A549 (cell line): ENCODE results near the gene SPPL3. TPM values are rescaled to one million over a fixed set of nuclear protein-coding genes. Genes with fewer than 3 reads are reported as not detected.

ENCODE experiments used
- ATAC-seq, 2 experiments: fragments of 200-7000 bp in 1 of 2; fragments of >200 bp in 1 of 2; cut with Nextera tagmentation in 1 of 2; cut with Tn5 transposase in 1 of 2; 3 replicates each; pipeline versions ENCODE4 v1.8.0 to v1.9.1; 2018 to 2020; ENCODE audit warnings: mild to moderate bottlenecking in 1 of 2, moderate library complexity in 1 of 2
- CTCF ChIA-PET: fragments of 300-600 bp; sonication (Branson Sonifier 250); formaldehyde crosslinking; extraction: SDS; loops from one replicate; lab custom pipeline; 2021; ENCODE audit warnings: antibody characterized with exemption, inconsistent platforms; lab: Yijun Ruan, JAX
- POLR2A ChIA-PET: fragments of 350-600 bp; formaldehyde crosslinking; extraction: SDS; loops from one replicate; lab custom pipeline; 2021; ENCODE audit warnings: antibody characterized with exemption, inconsistent platforms; lab: Yijun Ruan, JAX
- DNase-seq, 2 experiments: peaks; one replicate each; pipeline versions ENCODE4 v3.0.0 to v3.0.0-alpha.2; 2011 to 2016; ENCODE audit warnings: low read depth in 1 of 2, low spot score in 1 of 2
- FAIRE-seq: peaks from 2 replicates; lab custom pipeline; 2011; peaks lifted over from hg19 to GRCh38; lab: Jason Lieb, UNC
- H3K27ac ChIP-seq, 2 experiments: fragments of >200 bp; sonication (Bioruptor Twin); formaldehyde crosslinking; 3 replicates each; pipeline ENCODE4 v1.5.1; 2016 to 2017
- H3K4me1 ChIP-seq: fragments of >200 bp; sonication (Bioruptor Twin); formaldehyde crosslinking; 3 replicates; pipeline ENCODE4 v1.6.1; 2016
- H3K4me2 ChIP-seq: fragments of >200 bp; sonication (Bioruptor Twin); formaldehyde crosslinking; 3 replicates; pipeline ENCODE4 v1.6.1; 2016
- H3K4me3 ChIP-seq: fragments of >200 bp; sonication (Bioruptor Twin); formaldehyde crosslinking; 3 replicates; pipeline ENCODE4 v1.5.1; 2016
- H3K9me3 ChIP-seq: fragments of >200 bp; sonication (Bioruptor Twin); formaldehyde crosslinking; 3 replicates; pipeline ENCODE4 v1.6.1; 2016
- BHLHE40 ChIP-seq: IDR thresholded peaks from 2 replicates; pipeline ENCODE4 v1.6.1; 2012; ENCODE audit warnings: low read depth, low read length, inconsistent platforms
- CBX2 ChIP-seq: fragments of 200-600 bp; sonication (generic); IDR thresholded peaks from 2 replicates; pipeline ENCODE4 v1.6.1; 2016; ENCODE audit warnings: low read depth, mild to moderate bottlenecking, borderline replicate concordance
- CHD4 ChIP-seq: fragments of 200-600 bp; sonication (generic); IDR thresholded peaks from 2 replicates; pipeline ENCODE4 v1.6.1; 2016; ENCODE audit warnings: antibody characterized with exemption, mild to moderate bottlenecking, borderline replicate concordance
- EHMT2 ChIP-seq: fragments of 200-600 bp; sonication (generic); IDR thresholded peaks from 2 replicates; pipeline ENCODE4 v1.6.1; 2016; ENCODE audit warnings: antibody characterized with exemption, low read depth, mild to moderate bottlenecking, moderate library complexity
- FOSB ChIP-seq: fragments of 250-450 bp; sonication (Bioruptor Pico); IDR thresholded peaks from 2 replicates; pipeline ENCODE4 v1.5.0; 2020; ENCODE audit warnings: mild to moderate bottlenecking, moderate library complexity
- FOSL2 ChIP-seq, 2 experiments: fragments of 450-650 bp in 1 of 2; fragments of >200 bp in 1 of 2; sonication (Bioruptor Twin) in 1 of 2; formaldehyde crosslinking; IDR thresholded peaks; 2 replicates each; pipeline versions ENCODE4 v1.5.0 to v1.6.1; 2016 to 2020; ENCODE audit warnings: mild to moderate bottlenecking in 1 of 2, moderate library complexity in 1 of 2
- FOXS1 ChIP-seq: fragments of 250-450 bp; sonication (Bioruptor Pico); IDR thresholded peaks from 2 replicates; pipeline ENCODE4 v1.5.0; 2020; ENCODE audit warnings: mild to moderate bottlenecking, moderate library complexity
- GATA3 ChIP-seq: IDR thresholded peaks from 2 replicates; pipeline ENCODE4 v1.6.1; 2012; ENCODE audit warnings: borderline replicate concordance
- HOXB5 ChIP-seq: fragments of 250-450 bp; sonication (Bioruptor Pico); IDR thresholded peaks from 2 replicates; pipeline ENCODE4 v1.5.0; 2020; ENCODE audit warnings: mild to moderate bottlenecking, moderate library complexity
- JUN ChIP-seq, 2 experiments: fragments of >200 bp; sonication (Bioruptor Twin); formaldehyde crosslinking; IDR thresholded peaks; 2 replicates in 1 of 2; 3 replicates in 1 of 2; pipeline ENCODE4 v1.6.1; 2016 to 2017
- JUNB ChIP-seq: fragments of >200 bp; sonication (Bioruptor Twin); formaldehyde crosslinking; IDR thresholded peaks from 2 replicates; pipeline ENCODE4 v1.6.1; 2016
- KDM1A ChIP-seq: fragments of 200-600 bp; sonication (generic); IDR thresholded peaks from 2 replicates; pipeline ENCODE4 v1.6.1; 2016; ENCODE audit warnings: low read depth, mild to moderate bottlenecking
- MAFK ChIP-seq: fragments of 450-650 bp; IDR thresholded peaks from 2 replicates; pipeline ENCODE4 v1.6.1; 2014; ENCODE audit not compliant: partially characterized antibody
- MAZ ChIP-seq: fragments of 150-350 bp; IDR thresholded peaks from 2 replicates; pipeline ENCODE4 v1.6.1; 2014; ENCODE audit warnings: antibody characterized with exemption, low read depth, low read length, borderline replicate concordance
- MYC ChIP-seq: IDR thresholded peaks from 2 replicates; pipeline ENCODE4 v1.6.1; 2012; ENCODE audit warnings: mild to moderate bottlenecking, inconsistent platforms, low read length, improper control_type of control experiment, borderline replicate concordance
- NFE2L2 ChIP-seq: fragments of 150-350 bp; conservative IDR thresholded peaks from 2 replicates; pipeline ENCODE4 v1.6.1; 2014; ENCODE audit warnings: low read length
- NPAS2 ChIP-seq: fragments of 250-450 bp; sonication (Bioruptor Pico); IDR thresholded peaks from 2 replicates; pipeline ENCODE4 v1.8.0; 2022; ENCODE audit warnings: mild to moderate bottlenecking, moderate library complexity, borderline replicate concordance
- NR3C1 ChIP-seq: fragments of >200 bp; sonication (Bioruptor Twin); formaldehyde crosslinking; IDR thresholded peaks from 3 replicates; pipeline ENCODE4 v1.6.1; 2017
- PHF8 ChIP-seq: fragments of 200-600 bp; sonication (generic); IDR thresholded peaks from 2 replicates; pipeline ENCODE4 v1.6.1; 2016; ENCODE audit warnings: low read depth, mild to moderate bottlenecking, antibody characterized with exemption, moderate library complexity, borderline replicate concordance
- POLR2A ChIP-seq: IDR thresholded peaks from 2 replicates; pipeline ENCODE4 v1.6.1; 2012; ENCODE audit warnings: mild to moderate bottlenecking, low read length
- RAD21 ChIP-seq, 2 experiments: fragments of >200 bp in 1 of 2; sonication (Bioruptor Twin) in 1 of 2; formaldehyde crosslinking in 1 of 2; IDR thresholded peaks in 1 of 2; conservative IDR thresholded peaks in 1 of 2; 2 replicates in 1 of 2; 3 replicates in 1 of 2; pipeline ENCODE4 v1.6.1; 2012 to 2018; ENCODE audit warnings: inconsistent platforms in 1 of 2
- RNF2 ChIP-seq: fragments of 200-600 bp; sonication (generic); IDR thresholded peaks from 2 replicates; pipeline ENCODE4 v1.6.1; 2016; ENCODE audit warnings: low read depth, mild to moderate bottlenecking, antibody characterized with exemption, moderate library complexity, borderline replicate concordance
- SMC3 ChIP-seq: fragments of >200 bp; sonication (Bioruptor Twin); formaldehyde crosslinking; IDR thresholded peaks from 3 replicates; pipeline ENCODE4 v1.6.1; 2018; ENCODE audit warnings: inconsistent platforms
- TFCP2L1 ChIP-seq: fragments of 250-450 bp; sonication (Bioruptor Pico); IDR thresholded peaks from 2 replicates; pipeline ENCODE4 v1.5.0; 2021; ENCODE audit warnings: mild to moderate bottlenecking
- ZNF302 ChIP-seq: fragments of 250-450 bp; sonication (Bioruptor Pico); IDR thresholded peaks from 2 replicates; pipeline ENCODE4 v1.9.0; 2021; ENCODE audit warnings: inconsistent platforms, mild to moderate bottlenecking, moderate library complexity
- WGBS: methylation state at CpG from one replicate; pipeline ENCODE4 v1.1.6; 2017; ENCODE audit errors: missing lambda C conversion rate; 5-methylcytosine and 5-hydroxymethylcytosine counted together
- polyA plus RNA-seq, 4 experiments: library from polyadenylated mRNA; depleted of rRNA in 3 of 4; stranded (reverse); fragments of >200 nt; fragmentation: RNase III in 1 of 4; extraction: RNeasy Plus Mini Kit Qiagen cat#74134 plus additional on column Dnase treatment in 1 of 4; gene quantifications; 2 replicates in 3 of 4; 3 replicates in 1 of 4; pipeline ENCODE4 v1.2.3, GENCODE V29; 2011 to 2017
- TF ChIP-seq, protein P1 (sequence below): IDR thresholded peaks from 2 replicates; pipeline ENCODE4 v1.6.1; 2012

SPPL3 gene
- polyA plus RNA-seq, 2 of the 4 experiments (the other 2 are of a cell fraction): 25.0 to 26.6 TPM

DNA sequence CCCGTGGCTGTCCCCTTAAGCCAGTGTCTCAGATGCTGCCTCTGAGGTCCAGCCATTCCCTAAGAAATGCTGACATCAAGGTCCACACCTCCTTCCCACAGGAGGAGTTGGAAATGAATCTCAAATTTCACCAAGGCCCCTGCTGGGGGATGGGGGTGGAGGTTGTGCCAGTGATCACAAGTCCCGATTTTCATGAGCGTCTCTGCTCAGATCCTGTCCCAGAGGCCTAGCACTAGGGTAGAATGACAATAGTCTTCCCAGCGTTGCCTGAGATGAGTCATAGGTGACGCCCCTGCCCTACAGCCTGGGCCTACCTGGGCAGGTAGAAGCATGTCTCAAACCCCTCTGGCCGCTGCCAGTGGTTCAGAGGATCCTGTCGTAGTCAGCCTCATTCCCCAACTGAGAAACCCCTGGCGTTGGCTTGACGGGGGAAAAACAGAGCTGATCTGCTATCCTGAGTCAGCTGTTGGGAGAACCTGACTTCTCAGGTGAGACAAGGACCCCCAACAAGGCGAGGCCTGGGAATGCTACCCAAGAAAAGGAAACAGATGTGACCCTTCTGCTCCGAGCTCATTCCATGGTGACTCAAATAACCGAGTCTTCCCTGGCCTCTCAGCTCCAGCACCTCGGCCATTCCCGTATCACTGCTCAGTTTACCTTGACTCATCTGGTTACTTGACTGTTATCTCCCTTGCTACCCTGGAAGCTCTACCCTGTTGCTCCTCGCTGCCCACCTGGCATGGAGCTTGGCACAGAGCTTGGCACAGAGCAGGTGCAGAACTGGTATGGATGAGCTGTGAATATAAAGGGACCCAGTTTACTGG is 21.8 kb upstream of the SPPL3 start:
- H3K4me1 ChIP-seq: no peaks in the 10 kb centered on the region
- peak; percentile 43 to 57; a peak in 3 of 6 replicates for ATAC-seq
- CTCF ChIA-PET: no interaction called here
- 72% methylated on average over 13 of the region's 15 CpGs for WGBS
- H3K4me2 ChIP-seq: no peak overlapping the region
- no peak for DNase-seq
- POLR2A ChIA-PET: no interaction called here
- no peak for FAIRE-seq
- TF ChIP-seq MYC (no peak), EHMT2 (no peak), FOSB (CRISPR knock-in tag) (no peak), NPAS2 (CRISPR knock-in tag) (no peak), NFE2L2 (no peak), POLR2A (no peak), ZNF302 (CRISPR knock-in tag) (no peak), KDM1A (no peak), JUN (IDR thresholded peaks at IDR 0.05) (no peak), CHD4 (no peak)
- TF ChIP-seq, protein P1, sequence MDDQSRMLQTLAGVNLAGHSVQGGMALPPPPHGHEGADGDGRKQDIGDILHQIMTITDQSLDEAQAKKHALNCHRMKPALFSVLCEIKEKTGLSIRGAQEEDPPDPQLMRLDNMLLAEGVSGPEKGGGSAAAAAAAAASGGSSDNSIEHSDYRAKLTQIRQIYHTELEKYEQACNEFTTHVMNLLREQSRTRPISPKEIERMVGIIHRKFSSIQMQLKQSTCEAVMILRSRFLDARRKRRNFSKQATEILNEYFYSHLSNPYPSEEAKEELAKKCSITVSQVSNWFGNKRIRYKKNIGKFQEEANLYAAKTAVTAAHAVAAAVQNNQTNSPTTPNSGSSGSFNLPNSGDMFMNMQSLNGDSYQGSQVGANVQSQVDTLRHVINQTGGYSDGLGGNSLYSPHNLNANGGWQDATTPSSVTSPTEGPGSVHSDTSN: no peak
- no peaks in the 10 kb centered on the region for H3K9me3 ChIP-seq
- H3K27ac ChIP-seq: no peak overlapping the region
- no peak overlapping the region for H3K4me3 ChIP-seq

DNA sequence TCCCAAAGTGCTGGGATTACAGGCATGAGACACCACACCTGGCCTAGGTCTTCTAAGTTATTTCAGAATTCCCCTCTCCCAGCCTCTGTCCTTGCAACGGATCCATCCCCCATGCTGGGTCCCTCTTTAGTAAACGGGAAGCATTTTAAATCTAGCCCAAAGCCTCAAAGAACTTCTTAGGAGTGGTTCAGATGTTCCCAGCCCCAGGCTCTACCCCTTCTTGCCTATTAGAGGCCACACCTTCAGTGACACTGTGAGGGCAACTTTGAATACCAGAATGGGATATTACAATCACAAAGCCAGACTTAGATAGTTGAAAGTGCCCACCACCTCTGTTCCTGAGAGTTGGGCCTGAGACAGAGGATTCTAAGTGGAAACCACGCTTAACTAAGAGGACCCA is 18.1 kb upstream of the SPPL3 start:
- Histone ChIP-seq H3K4me2 (no peak overlapping the region), H3K4me3 (no peak overlapping the region), H3K27ac (no peak overlapping the region), H3K4me1 (no peaks in the 10 kb centered on the region), H3K9me3 (peaks cover 18% of the 10 kb centered on the region; the same call in 2 of the 3 replicates)
- ChIA-PET POLR2A (no interaction called here), CTCF (interaction anchor here (0.5 to 1.1 kb wide), 2 partner anchors 10 to 147 kb away, joined by 3 to 4 read pairs; no protein-coding TSS in a partner anchor)
- FAIRE-seq (no peak), ATAC-seq (no peak), DNase-seq (no peak)
- WGBS: 47% methylated on average over 3 of the region's 3 CpGs
- TF ChIP-seq JUNB (no peak), FOXS1 (no peak), GATA3 (no peak), BHLHE40 (no peak), SMC3 (no peak), ZNF302 (CRISPR knock-in tag) (no peak), MAFK (no peak), FOSL2 (IDR thresholded peaks at IDR 0.05) (no peak), FOSL2 (CRISPR knock-in tag; IDR thresholded peaks at IDR 0.05) (no peak)

GRCh38 chr12:120921637-120922036 is 17.5 kb upstream of the SPPL3 start:
- TF ChIP-seq CBX2 (no peak), HOXB5 (CRISPR knock-in tag) (no peak), RNF2 (no peak), MYC (no peak), ZNF302 (CRISPR knock-in tag) (no peak), MAZ (no peak), PHF8 (no peak), BHLHE40 (no peak), TFCP2L1 (CRISPR knock-in tag) (no peak), NR3C1 (no peak), RAD21 (conservative IDR thresholded peaks at IDR 0.05 in 1 of 2, IDR thresholded peaks at IDR 0.05 in 1 of 2) (no peak)
- ChIA-PET CTCF (interaction anchor here (0.5 to 1.1 kb wide), 2 partner anchors 11 to 146 kb away, joined by 3 to 4 read pairs; no protein-coding TSS in a partner anchor), POLR2A (no interaction called here)

More at GRCh38 chr12:120921637-120922036, 17.5 kb upstream of the SPPL3 start:
- ATAC-seq: no peak
- H3K9me3 ChIP-seq: peaks cover 24% of the 10 kb centered on the region; the same call in 2 of the 3 replicates
- H3K4me1 ChIP-seq: no peaks in the 10 kb centered on the region
- FAIRE-seq: no peak
- H3K4me3 ChIP-seq: no peak overlapping the region
- no peak for DNase-seq
- H3K4me2 ChIP-seq: no peak overlapping the region
- no peak overlapping the region for H3K27ac ChIP-seq
